GM12801 (cell line): ENCODE data around the gene ARHGEF25.

Source experiments
- TF ChIP-seq, protein P1 (sequence below): IDR thresholded peaks from one replicate; pipeline ENCODE4 v1.5.1; 2011; ENCODE audit warnings: control low read depth; ENCODE audit not compliant: insufficient read length; ENCODE audit errors: extremely low read depth

ARHGEF25 gene

DNA sequence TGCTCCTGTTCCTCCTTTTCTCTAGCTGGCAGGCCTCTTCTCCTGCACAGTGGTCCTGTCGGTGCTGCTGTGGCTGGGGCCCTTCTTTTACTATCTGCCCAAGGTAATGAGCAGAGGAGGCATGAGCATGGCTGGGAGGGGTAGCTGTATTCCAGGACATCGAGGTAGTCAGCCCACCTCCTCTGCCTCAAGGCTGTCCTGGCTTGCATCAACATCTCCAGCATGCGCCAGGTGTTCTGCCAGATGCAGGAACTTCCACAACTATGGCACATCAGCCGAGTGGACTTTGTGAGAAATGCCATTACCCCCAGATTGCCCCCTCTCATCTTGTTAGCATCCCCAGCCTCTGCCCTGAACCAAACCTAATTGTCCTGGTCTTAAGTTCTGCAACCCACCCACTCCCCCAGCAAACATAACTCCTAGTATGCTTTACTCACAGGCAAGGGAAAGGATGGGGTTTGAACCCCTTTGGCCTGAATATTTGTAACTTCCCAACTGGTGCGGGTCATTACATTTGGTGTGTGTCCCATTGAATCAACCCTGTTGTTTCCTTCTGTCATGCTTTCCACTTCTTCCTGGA lies 12.7 kb downstream of the ARHGEF25 start:
- TF ChIP-seq, protein P1, sequence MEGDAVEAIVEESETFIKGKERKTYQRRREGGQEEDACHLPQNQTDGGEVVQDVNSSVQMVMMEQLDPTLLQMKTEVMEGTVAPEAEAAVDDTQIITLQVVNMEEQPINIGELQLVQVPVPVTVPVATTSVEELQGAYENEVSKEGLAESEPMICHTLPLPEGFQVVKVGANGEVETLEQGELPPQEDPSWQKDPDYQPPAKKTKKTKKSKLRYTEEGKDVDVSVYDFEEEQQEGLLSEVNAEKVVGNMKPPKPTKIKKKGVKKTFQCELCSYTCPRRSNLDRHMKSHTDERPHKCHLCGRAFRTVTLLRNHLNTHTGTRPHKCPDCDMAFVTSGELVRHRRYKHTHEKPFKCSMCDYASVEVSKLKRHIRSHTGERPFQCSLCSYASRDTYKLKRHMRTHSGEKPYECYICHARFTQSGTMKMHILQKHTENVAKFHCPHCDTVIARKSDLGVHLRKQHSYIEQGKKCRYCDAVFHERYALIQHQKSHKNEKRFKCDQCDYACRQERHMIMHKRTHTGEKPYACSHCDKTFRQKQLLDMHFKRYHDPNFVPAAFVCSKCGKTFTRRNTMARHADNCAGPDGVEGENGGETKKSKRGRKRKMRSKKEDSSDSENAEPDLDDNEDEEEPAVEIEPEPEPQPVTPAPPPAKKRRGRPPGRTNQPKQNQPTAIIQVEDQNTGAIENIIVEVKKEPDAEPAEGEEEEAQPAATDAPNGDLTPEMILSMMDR = no peak

DNA sequence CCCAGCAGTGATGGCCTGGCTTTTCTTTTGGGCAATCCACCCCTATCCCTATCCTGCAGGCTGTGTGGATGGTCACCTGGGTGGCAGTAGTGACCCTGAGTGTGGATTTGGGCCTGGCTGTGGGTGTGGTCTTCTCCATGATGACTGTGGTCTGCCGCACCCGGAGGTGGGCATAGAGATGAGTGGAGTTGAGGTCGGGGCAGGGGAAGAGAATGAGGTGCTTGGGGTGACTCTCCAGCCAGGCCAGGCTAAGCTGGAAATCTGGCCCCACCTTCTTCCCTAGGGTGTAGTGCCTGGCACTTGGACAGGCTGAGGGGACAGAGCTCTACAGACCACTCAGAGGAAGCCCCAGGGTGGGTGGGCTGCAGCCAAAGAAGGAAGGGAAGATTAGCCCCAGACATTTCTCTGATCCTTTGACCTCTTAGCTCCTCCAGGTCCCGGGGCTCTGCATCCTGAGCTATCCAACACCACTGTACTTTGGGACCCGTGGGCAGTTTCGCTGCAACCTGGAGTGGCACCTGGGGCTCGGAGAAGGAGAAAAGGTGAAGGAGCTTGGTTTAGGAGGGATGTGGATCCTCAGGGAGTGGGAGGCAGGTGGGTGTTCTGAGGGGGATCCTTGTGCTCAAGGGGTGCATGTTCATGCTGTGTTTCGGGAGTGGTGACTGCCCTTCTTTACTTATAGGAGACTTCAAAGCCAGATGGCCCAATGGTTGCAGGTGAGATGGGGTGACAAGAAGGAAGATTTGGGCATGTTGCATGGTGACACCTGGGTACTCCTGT lies 13.4 kb downstream of the ARHGEF25 start:
- TF ChIP-seq, protein P1 = no peak

DNA sequence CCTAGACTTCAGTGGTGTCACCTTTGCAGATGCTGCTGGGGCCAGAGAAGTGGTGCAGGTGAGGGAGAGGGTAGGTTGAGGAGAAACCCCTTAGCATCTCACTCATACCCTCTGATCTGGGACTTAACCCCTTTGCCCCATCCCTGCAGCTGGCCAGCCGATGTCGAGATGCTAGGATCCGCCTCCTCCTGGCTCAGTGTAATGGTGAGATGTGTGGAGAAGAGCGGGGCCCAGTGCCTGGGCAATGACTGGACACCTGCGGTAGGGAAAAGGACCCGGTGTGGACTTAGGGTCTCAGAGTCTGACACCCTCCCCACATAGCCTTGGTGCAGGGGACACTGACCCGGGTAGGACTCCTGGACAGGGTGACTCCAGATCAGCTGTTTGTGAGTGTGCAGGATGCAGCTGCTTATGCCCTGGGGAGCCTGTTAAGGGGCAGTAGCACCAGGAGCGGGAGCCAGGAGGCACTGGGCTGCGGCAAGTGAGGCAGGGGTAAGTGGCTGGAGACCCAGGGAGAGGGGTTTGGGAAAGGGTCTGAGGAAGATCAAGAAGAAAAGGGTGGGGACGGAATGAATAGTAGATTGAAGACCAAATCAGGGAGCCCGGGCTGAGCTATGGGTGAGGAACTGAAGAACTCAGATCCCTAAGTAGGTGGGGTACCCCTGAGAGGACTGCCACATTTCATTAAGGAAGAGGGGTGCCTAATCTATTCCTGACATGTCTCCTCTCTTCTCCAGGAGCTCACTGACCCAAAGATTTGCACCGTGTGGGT lies 14.2 kb downstream of the ARHGEF25 start:
- TF ChIP-seq, protein P1 = no peak

DNA sequence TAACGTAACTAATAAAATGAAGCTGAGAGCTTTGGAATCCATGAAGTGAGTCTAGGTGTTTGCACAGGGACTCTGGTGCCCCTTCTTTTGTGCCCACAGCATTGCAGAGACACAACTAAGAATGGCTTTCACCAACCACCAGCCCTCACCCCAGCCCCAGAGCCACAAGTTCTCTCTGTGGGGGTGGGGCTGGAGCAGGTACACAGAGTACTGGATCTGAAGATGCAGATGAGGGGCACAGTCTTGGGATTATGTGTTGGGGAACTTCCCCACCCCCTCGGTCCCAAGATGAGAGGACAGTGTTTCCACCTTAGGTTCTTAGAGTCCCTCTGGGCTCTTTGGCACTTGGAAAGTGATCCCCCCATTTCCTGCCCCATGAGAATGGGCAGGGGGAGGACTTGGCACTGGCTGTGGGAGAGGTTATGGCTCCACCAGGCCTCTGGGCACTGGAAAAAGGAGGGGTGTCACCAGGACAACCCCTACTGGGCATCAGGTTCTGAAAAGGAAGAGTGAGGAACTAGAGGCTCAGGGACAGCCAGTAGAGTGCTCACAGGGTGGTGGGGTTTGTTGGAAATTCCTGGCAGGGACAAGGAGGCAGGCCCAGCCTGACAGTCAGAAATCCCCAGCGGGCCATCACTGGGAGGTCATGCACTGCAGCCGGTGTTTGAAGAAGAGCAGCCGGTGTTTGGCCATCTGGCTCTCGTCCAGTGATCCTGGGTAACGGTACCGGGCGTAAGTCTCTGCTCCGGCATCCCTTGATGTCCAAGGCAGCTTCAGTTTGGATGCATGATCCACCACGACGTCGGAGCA lies 15.1 kb downstream of the ARHGEF25 start:
- TF ChIP-seq, protein P1 = no peak

DNA sequence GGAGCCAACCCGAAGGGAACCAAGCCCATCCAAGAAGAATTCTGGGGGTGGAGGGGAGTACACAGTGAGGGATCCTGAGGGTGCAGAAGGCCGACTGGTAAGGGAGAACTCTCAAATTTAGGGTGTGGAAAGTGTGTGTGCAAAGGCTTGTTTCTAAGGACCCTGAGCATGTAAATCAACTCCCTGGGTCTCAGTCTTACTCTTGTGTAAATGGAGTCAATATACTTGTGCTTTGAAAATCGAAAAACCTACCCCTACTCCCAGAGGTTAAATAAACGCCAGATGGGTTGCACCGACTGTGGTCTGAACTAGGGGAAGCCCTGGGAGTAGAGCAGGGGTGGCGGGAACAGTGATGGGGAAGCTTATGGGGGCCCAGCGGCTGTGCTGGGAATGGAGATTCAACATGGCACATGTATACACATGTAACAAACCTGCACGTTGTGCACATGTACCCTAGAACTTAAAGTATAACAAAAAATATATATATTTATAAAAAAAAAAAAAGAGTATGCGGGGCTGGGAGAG lies 15.7 kb downstream of the ARHGEF25 start:
- TF ChIP-seq, protein P1 = no peak

DNA sequence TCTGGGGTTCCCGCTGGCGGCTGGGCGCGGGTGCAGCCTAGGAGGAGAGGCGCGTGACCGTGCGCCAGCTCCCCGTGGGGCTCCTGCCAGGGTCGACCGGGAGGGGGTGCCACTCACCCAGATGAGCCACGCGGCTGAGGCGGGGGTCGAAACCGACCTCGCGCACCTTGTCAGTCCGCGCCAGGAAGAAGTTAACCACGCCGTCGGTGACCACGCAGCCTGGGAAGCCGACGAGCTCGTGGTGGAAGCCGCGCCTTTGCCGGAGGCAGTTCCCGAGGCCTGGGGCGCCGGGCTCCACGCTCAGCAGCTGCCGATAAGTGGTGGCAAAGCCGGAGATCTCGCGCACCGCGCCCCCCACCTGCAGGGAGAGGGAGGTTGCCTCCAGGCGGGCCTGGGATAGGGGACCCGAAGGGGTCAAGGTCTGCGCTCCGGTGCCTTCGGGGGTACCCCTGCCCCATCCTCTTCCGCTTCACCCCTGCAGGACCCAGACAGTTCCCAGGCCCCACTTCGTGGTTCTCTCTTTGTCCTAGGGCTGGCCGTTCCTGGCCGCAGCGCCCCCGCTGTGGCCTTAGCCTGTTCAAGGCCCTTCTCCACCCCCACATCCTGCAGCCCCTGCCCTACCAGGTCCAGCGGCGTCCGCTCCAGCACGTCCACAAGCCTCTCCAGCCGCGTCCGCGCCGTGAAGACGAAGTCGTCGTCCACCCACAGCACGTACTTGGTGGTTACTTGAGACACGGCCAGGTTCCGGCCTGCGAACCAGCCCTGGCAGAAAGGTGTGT lies 16.5 kb downstream of the ARHGEF25 start:
- TF ChIP-seq, protein P1 = no peak
